CD4-positive, alpha-beta T cell (primary cell): Measurements from ENCODE around the gene ZNF790. TPM values are rescaled to one million over a fixed set of nuclear protein-coding genes. Genes with fewer than 3 reads are reported as not detected.

Source experiments
- ATAC-seq: fragments of 200-7000 bp; cut with Tn5 transposase; one replicate; pipeline ENCODE4 v1.10.0; 2022; ENCODE audit warnings: mild to moderate bottlenecking; ENCODE audit not compliant: poor library complexity
- CTCF ChIA-PET: fragments of 350-600 bp; sonication (Branson Sonifier 250); formaldehyde crosslinking; loops from one replicate; lab custom pipeline; 2021; ENCODE audit warnings: antibody characterized with exemption, inconsistent platforms; lab: Charles Lee
- POLR2A ChIA-PET: fragments of 350-600 bp; sonication (Branson Sonifier 250); formaldehyde crosslinking; loops from one replicate; lab custom pipeline; 2021; ENCODE audit warnings: antibody characterized with exemption, inconsistent platforms; lab: Charles Lee
- DNase-seq, 14 experiments: peaks; one replicate each; pipeline ENCODE4 v3.0.0-alpha.2; 2013 to 2020; ENCODE audit warnings: mixed read lengths in 2 of 14
- H3K27ac ChIP-seq, 2 donors: one replicate each; pipeline versions ENCODE4 v1.5.1 to v1.7.0; 2013; ENCODE audit warnings: low read length in 2 of 2, low read depth in 1 of 2, mild to moderate bottlenecking in 1 of 2
- H3K27me3 ChIP-seq, 2 experiments: 1 replicate in 1 of 2; 2 replicates in 1 of 2; pipeline versions ENCODE4 v1.6.1 to v1.7.0; 2013; ENCODE audit warnings: low read length in 2 of 2, control low read depth in 1 of 2, mild to moderate bottlenecking in 1 of 2, moderate library complexity in 1 of 2; ENCODE audit not compliant: insufficient read depth in 2 of 2, control insufficient read depth in 1 of 2
- H3K36me3 ChIP-seq: one replicate; pipeline ENCODE4 v1.6.1; 2013; ENCODE audit warnings: low read length, control low read depth; ENCODE audit not compliant: insufficient read depth
- H3K4me1 ChIP-seq: one replicate; pipeline ENCODE4 v1.6.1; 2013; ENCODE audit warnings: low read length, control low read depth; ENCODE audit not compliant: insufficient read depth
- H3K4me3 ChIP-seq: one replicate; pipeline ENCODE4 v1.5.1; 2013; ENCODE audit warnings: mild to moderate bottlenecking, low read length, moderate library complexity
- H3K9me3 ChIP-seq, 2 experiments: 1 replicate in 1 of 2; 2 replicates in 1 of 2; pipeline versions ENCODE4 v1.6.1 to v1.7.0; 2013; ENCODE audit warnings: low read length in 2 of 2, mild to moderate bottlenecking in 2 of 2, control low read depth in 1 of 2, moderate library complexity in 1 of 2; ENCODE audit not compliant: control insufficient read depth in 1 of 2, insufficient read depth in 1 of 2
- H3K27ac Mint-ChIP-seq: one replicate; pipeline ENCODE4 v1.8.0; 2020; ENCODE audit warnings: mixed read lengths
- H3K27me3 Mint-ChIP-seq: one replicate; pipeline ENCODE4 v1.8.0; 2021; ENCODE audit warnings: mixed read lengths
- H3K36me3 Mint-ChIP-seq: one replicate; pipeline ENCODE4 v1.8.0; 2021; ENCODE audit warnings: low read depth, mixed read lengths
- H3K4me1 Mint-ChIP-seq: one replicate; pipeline ENCODE4 v1.8.0; 2021; ENCODE audit warnings: low read depth, mixed read lengths
- H3K4me3 Mint-ChIP-seq: one replicate; pipeline ENCODE4 v1.8.0; 2020; ENCODE audit warnings: mild to moderate bottlenecking, mixed read lengths
- H3K9me3 Mint-ChIP-seq: one replicate; pipeline ENCODE4 v1.8.0; 2020; ENCODE audit warnings: mixed read lengths
- intact Hi-C, 2 experiments: fragments of 100-400 bp; cut with DNase I in 1 of 2; cut with micrococcal nuclease in 1 of 2; formaldehyde crosslinking; loops; one replicate each; pipeline versions ENCODE4 v1.15.1 to v1.9.0; 2023 to 2025; cut with DNase I, micrococcal nuclease
- total RNA-seq, 174 experiments: library from RNA in 2 of 174; stranded (reverse) in 2 of 174; gene quantifications; one replicate each; pipeline ENCODE4 v1.2.3 and lab custom pipeline; 2021 to 2026
- TF ChIP-seq, protein P1 (sequence below): fragments of 200-600 bp; IDR thresholded peaks from one replicate; pipeline ENCODE4 v1.8.0; 2022; ENCODE audit warnings: antibody characterized with exemption, mild to moderate bottlenecking

The ZNF790 gene
- total RNA-seq, 2 experiments from 2014 or later, result 2.9 to 3.5 TPM

DNA sequence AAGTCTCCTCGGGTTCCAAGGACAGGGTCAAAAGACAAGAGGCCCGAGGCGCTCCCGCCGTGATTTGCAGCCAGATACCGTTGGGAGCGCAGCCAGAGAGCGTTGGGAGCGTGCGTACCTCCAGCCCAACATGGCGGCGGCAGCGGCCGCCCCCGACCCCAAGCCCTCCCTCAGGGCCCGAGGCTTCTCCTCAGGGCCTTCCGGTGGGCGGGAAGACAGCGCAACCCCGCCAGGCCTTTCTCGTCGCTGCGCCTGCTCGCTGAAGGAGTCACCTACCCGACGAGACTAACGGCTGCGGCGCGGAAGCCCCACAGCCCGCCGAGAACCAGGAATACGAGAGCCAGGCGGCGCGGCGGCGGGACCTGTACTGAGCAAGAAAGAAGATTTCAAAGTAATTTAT lies 62.4 kb downstream of the ZNF790 start:
- intact Hi-C loops, result loop anchor here (10.0 kb wide), 3 partner anchors 59 to 561 kb away; partner anchors contain the start of genes ZNF146 (in 1 of the 2), ZNF420 (in 1 of the 2), ZNF565 (in 1 of the 2) and ZNF790 (in 1 of the 2)
- Histone ChIP-seq H3K4me3 (no peak overlapping the region), H3K4me1 (peaks cover 20% of the 10 kb centered on the region), H3K27ac (no peak overlapping the region), H3K9me3 (peaks cover 9 to 58% of the 10 kb centered on the region in 2 experiments), H3K36me3 (no peaks in the 10 kb centered on the region), H3K27me3 (no peaks in the 10 kb centered on the region)
- no peak overlapping the region for H3K4me3 Mint-ChIP-seq
- ChIA-PET POLR2A (no interaction called here), CTCF (no interaction called here)
- H3K27me3 Mint-ChIP-seq, result no peaks in the 10 kb centered on the region
- no peak for DNase-seq
- H3K36me3 Mint-ChIP-seq, result peaks cover 42% of the 10 kb centered on the region
- no peak for ATAC-seq
- TF ChIP-seq, protein P1, sequence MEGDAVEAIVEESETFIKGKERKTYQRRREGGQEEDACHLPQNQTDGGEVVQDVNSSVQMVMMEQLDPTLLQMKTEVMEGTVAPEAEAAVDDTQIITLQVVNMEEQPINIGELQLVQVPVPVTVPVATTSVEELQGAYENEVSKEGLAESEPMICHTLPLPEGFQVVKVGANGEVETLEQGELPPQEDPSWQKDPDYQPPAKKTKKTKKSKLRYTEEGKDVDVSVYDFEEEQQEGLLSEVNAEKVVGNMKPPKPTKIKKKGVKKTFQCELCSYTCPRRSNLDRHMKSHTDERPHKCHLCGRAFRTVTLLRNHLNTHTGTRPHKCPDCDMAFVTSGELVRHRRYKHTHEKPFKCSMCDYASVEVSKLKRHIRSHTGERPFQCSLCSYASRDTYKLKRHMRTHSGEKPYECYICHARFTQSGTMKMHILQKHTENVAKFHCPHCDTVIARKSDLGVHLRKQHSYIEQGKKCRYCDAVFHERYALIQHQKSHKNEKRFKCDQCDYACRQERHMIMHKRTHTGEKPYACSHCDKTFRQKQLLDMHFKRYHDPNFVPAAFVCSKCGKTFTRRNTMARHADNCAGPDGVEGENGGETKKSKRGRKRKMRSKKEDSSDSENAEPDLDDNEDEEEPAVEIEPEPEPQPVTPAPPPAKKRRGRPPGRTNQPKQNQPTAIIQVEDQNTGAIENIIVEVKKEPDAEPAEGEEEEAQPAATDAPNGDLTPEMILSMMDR, result no peak
- peaks cover 20% of the 10 kb centered on the region for H3K4me1 Mint-ChIP-seq
- H3K27ac Mint-ChIP-seq, result no peak overlapping the region
- peaks cover 3% of the 10 kb centered on the region for H3K9me3 Mint-ChIP-seq

GRCh38 chr19:36773223-36773579 lies 65.0 kb downstream of the ZNF790 start:
- peak overlapping the region; percentile 91 for H3K4me3 ChIP-seq
- Mint-ChIP-seq H3K27ac (peak overlapping the region; percentile 84), H3K4me1 (peaks cover 20% of the 10 kb centered on the region), H3K9me3 (peaks cover 3% of the 10 kb centered on the region), H3K36me3 (peaks cover 42% of the 10 kb centered on the region), H3K27me3 (no peaks in the 10 kb centered on the region), H3K4me3 (peak overlapping the region; percentile 95)
- H3K36me3 ChIP-seq, result no peaks in the 10 kb centered on the region
- peaks cover 20% of the 10 kb centered on the region for H3K4me1 ChIP-seq
- peaks cover 18 to 61% of the 10 kb centered on the region in 2 experiments for H3K9me3 ChIP-seq
- no peaks in the 10 kb centered on the region for H3K27me3 ChIP-seq
- CTCF ChIA-PET, result no interaction called here
- POLR2A ChIA-PET, result interaction anchor here (0.6 to 2.6 kb wide), 10 partner anchors 24 to 559 kb away, joined by 3 to 26 read pairs (median 6); partner anchors contain the start of genes ZFP14, ZNF146, ZNF345 and ZNF382
- peak overlapping the region; percentile 78 to 94 for H3K27ac ChIP-seq
- intact Hi-C loops, result loop anchor here (1.0 to 10.0 kb wide), 9 partner anchors 24 to 558 kb away; partner anchors contain the start of genes ZNF420 (in 2 of the 2), ZNF790 (in 2 of the 2), ZFP14 (in 1 of the 2) and ZNF146 (in 1 of the 2)
- peak; percentile 22 for ATAC-seq
- DNase-seq, result no peak
- TF ChIP-seq, protein P1, result no peak

DNA sequence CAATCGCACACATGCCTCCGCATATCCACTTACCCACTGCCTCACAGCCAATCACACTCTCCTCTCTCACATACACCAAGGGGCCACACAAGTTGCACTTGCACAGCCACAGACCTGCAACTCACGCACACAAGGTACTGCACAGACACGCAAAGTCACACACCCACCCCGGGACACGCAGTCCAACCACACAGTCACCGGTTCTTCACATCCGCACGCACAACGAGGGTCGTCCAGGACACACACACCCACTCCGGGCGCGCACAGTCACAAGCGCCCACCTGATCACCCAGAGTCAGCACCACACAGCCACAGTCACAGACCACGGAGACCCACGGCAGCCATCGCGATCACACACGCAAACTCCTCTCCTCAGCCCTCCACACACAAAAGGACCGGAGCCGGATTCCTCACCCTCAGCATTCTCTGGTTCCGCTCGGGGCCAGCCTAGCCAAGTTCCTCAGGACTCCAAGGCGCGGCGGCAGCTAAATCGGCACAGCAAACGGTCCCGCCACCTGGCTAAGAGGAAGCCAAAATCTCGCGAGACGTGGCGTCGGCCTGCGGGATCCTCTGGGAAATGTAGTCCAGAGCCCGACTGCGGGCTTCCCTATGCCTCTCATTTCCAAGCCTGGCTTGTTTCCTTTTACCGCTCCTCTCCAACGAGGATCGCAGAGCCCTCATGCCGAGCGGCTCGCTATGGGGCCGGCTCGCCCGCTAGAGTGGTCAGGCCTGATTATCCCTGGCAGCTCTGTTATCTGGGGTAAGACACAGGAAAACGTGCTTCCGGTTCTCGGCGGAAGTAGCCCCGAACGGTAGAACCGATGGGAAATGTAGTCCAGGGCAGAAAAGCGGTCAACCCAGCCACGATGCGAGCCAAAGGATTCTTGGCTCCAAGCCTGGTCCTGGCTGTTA lies 65.6 kb downstream of the ZNF790 start, which contains the start of gene ZNF850:
Gene ZNF850, minus strand, starts transcription at position 497 of the 912 bp plus-strand sequence. CDS start 10,201 bp downstream, outside the sequence.
- peak; percentile 87 to 96 (median 93) for DNase-seq
- CTCF ChIA-PET, result no interaction called here
- peaks cover 20% of the 10 kb centered on the region for H3K4me1 ChIP-seq
- ATAC-seq, result peak; percentile 94
- TF ChIP-seq, protein P1, result no peak
- H3K36me3 ChIP-seq, result no peaks in the 10 kb centered on the region
- POLR2A ChIA-PET, result interaction anchor here (0.6 to 2.6 kb wide), 9 partner anchors 24 to 558 kb away, joined by 3 to 26 read pairs (median 6); partner anchors contain the start of genes ZFP14, ZNF146, ZNF345 and ZNF382
- Mint-ChIP-seq H3K9me3 (peaks cover 3% of the 10 kb centered on the region), H3K36me3 (peaks cover 42% of the 10 kb centered on the region), H3K27ac (peak within 1 kb of the TSS; percentile 84), H3K4me1 (peaks cover 20% of the 10 kb centered on the region), H3K27me3 (no peaks in the 10 kb centered on the region), H3K4me3 (peak within 1 kb of the TSS; percentile 95)
- intact Hi-C loops, result loop anchor here (1.0 to 10.0 kb wide), 10 partner anchors 25 to 558 kb away; partner anchors contain the start of genes ZNF345 (in 2 of the 2), ZNF420 (in 2 of the 2), ZNF790 (in 2 of the 2) and ZFP14 (in 1 of the 2)
- peak within 1 kb of the TSS; percentile 91 for H3K4me3 ChIP-seq
- H3K9me3 ChIP-seq, result peaks cover 18 to 58% of the 10 kb centered on the region in 2 experiments
- H3K27me3 ChIP-seq, result no peaks in the 10 kb centered on the region
- H3K27ac ChIP-seq, result peak within 1 kb of the TSS; percentile 78 to 94
